ENCODE measurements around the gene DGKI. TPM values are rescaled to one million over a fixed set of nuclear protein-coding genes. Genes with fewer than 3 reads are reported as not detected.

Gene DGKI
- total RNA-seq, 2 donors from 2014 or later: 0.24 to 0.34 TPM

DNA sequence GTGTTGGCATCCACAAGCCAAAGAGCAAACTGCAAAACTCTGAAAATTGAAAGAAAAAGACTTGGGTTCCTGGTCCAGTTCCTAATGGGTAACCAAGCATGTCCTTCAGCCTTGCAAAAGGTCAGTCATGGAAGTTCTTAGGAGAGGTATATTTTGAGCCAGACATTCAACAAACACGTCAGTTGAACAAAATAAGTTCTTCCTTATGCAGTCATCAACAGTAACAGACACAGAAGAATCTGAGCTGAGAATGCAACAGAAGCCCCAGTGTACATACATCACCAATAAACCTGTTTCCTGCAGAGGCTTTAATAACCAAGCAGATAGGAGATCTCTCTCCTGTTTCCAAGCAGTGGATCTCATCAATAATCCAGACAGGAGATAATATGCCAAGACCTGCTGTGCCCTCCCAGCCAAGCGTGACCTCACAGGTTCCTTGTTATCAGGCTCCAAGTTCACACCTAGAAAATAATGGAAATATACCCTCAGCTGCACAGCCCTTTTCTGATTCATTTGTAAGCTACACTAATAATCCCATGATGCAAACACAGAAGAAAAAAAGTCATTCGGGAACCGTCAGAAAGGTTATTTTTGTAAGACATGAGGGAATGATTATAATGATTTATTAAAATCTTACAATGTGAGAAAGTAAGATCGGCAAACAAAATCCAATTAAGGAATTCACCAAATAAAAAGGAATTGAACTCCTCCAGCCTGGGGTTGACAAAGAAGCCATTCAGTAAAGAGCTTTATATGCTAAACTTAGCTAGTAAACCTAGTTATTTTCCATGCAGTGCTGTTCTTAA is 90.7 kb downstream of the DGKI start:
- intact Hi-C loops (cut with DNase I, micrococcal nuclease): no loop called here
- DNase-seq (no peak), ATAC-seq (no peak)

DNA sequence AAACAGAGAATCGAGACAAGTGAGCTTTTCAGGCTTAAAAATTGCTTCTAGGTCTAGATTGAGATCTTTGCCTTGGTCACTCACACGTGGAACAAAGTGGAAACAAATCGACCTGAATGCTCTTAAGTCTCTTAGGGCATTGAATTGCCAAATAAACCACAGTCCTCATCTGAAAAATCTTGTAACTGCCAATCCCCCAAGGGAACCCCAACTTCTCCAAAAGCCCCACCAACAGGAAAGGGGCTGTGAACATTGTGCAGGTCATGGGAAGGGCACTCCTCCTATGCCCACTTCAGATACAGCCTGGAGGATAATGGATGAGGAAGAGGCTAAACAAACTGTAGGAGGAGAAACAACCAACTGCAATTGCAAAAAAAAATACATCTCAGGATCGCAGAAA is 91.3 kb downstream of the DGKI start:
- intact Hi-C loops (cut with DNase I, micrococcal nuclease): no loop called here
- ATAC-seq (no peak), DNase-seq (no peak)

DNA sequence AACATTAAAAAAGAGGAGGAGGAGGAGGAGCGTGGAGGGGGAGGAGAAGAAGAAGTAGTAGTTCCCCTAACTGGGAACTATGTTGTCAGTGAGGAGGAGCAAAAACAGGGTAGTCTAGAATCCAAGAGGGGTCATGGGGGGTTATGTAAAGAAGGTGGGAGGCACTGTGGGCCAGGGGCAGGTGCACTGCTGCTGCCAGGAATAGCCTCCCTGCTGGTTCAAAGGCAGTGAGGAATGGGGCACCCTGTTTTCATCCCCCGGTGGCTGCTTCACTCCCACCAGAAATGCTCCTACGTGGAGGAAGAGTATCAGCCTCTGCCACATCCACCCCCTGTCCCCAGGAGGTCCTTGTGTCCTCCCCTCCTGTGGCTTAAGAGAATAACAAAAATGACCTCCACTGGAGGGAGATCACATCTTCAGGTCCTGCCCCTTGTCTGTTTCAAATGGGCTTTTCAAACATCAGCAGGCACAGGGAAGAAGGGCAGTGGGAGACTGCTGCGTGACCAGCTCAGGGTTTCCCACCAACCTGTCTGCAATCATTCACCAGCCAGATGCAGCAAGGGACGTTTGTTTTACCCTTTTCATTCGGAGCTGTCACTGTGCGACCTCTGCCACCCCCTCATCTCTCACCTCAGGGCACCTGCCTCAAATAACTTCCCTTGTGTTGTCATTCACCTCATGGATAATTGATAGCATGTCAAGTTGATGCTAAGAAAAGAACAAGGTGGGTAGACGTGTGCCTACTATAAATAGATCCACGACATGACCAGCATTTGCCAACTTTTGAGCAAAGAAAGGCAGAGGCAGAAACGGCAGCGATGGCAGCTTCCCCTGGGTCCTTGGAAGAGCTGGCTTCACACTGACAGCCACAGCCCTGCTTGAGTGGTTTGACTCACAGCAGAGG is 92.6 kb downstream of the DGKI start:
- intact Hi-C loops (cut with DNase I, micrococcal nuclease): no loop called here
- ATAC-seq (no peak), DNase-seq (no peak)

DNA sequence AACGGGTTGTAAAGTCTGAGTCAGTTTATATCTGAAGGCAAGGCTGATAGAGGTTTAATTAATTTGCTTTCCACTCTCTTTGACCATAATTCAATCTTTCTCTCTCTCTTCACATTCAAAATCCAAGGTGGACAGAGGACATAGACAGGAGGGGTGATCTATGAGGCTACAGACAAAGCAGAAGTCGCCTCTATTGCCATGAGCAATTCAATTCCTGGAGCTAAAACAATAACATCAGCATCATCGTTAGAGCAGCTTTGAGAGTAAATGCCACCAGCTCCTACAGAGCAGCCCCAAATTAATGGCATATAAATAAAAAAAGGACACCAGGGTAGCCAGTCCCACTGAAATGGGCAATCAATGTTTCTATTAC is 93.2 kb downstream of the DGKI start:
- intact Hi-C loops (cut with DNase I, micrococcal nuclease): no loop called here
- DNase-seq (no peak), ATAC-seq (no peak)

GRCh38 chr7:137753067-137753466 is 93.7 kb downstream of the DGKI start:
- no peak for DNase-seq
- ATAC-seq: no peak
- intact Hi-C loops (cut with DNase I, micrococcal nuclease): no loop called here

DNA sequence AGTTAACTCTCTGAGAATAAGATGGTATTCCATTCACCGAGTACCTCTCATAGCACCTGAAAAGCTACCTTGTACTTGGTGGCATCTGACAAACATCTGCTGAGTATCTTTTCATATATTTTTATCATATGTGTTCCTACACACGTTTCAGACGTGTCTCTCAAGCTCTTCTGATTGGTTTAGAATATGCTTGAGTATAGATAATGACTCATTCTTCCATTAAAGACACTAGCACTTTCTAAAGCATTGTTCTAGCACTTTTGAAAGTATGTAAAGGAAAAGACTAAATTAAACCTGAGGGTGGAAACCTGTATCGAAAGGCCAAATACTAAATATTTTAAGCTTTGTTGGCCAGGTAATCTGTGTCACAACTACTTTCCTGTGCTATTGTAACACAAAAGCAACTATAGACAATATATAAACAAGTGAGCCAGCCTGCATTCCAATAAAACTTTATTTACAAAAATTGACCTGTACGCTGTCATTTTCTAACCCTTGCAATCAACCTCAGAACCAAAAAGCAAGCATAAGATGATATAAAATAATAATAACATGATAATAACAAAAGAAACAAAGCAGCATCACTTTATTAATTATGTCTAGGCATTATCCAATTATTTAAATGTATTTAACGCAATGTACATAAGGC is 95.3 kb downstream of the DGKI start:
- no peak for ATAC-seq
- intact Hi-C loops (cut with DNase I, micrococcal nuclease): no loop called here
- DNase-seq: no peak

- DNase-seq: no peak
- no peak for ATAC-seq
- intact Hi-C loops (cut with DNase I, micrococcal nuclease): no loop called here
These were observed 99.3 kb downstream of the DGKI start for GRCh38 chr7:137747359-137748031.

DNA sequence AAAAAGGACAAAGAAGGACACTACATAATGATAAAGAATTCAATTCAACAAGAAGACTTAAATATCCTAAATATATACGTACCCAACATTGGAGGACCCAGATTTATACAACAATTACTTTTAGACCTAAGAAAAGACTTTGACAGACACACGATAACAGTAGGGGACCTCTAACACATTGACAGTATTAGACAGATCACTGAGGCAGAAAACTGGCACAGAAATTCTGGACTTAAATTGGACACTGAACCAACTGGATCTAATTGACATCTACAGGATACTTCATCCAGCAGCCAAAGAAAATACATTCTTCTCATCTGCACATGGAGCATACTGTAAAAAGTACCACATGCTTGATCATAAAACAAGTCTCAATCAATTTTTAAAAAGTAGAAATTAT is 103.8 kb downstream of the DGKI start:
- intact Hi-C loops (cut with DNase I, micrococcal nuclease): no loop called here
- DNase-seq (no peak), ATAC-seq (no peak)

- intact Hi-C loops (cut with DNase I, micrococcal nuclease): no loop called here
- DNase-seq (no peak), ATAC-seq (no peak)
These were observed 104.7 kb downstream of the DGKI start for GRCh38 chr7:137742051-137742450.

- ATAC-seq: no peak
- DNase-seq: no peak
- intact Hi-C loops (cut with DNase I, micrococcal nuclease): no loop called here
These were observed 105.3 kb downstream of the DGKI start for GRCh38 chr7:137741443-137741842.

DNA sequence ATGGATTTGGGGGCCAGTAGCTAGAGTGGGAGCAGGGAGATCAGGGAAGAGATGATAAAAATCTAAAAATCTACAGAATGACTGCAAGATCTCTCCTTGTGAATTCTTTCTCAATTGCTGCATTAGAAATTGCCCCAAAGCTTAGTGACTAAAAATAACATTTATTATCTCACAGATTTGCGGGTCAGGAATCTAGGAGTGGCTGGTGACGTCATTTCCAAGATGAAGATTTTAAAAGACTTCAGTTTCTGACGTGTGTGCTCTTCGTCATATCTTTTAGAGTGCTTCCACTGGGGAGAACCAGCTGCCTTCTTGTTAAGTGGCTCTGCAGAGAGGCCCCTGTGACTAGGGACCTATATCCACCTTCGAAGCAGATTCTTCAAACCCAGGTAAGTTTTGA is 112.6 kb downstream of the DGKI start:
- DNase-seq: no peak
- no peak for ATAC-seq
- intact Hi-C loops (cut with DNase I, micrococcal nuclease): no loop called here

DNA sequence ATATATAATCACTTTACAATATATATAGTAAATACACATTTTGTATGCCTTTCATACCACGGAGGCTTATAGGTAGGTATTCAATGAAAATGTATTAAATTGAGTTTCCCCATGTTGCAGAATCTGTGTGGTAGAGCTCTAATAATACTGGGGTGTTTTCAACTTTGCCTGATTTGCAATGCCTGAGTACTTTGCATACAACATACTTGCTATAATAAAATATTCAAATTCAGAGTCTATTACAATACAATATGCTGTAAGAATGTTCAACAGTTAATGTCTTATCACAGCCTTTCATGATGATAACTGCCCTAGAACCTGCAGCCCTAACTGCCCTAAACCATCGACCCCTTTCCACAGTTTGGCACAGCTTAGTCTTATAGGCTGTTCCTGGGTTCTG is 114.6 kb downstream of the DGKI start:
- DNase-seq: no peak
- no peak for ATAC-seq
- intact Hi-C loops (cut with DNase I, micrococcal nuclease): no loop called here

DNA sequence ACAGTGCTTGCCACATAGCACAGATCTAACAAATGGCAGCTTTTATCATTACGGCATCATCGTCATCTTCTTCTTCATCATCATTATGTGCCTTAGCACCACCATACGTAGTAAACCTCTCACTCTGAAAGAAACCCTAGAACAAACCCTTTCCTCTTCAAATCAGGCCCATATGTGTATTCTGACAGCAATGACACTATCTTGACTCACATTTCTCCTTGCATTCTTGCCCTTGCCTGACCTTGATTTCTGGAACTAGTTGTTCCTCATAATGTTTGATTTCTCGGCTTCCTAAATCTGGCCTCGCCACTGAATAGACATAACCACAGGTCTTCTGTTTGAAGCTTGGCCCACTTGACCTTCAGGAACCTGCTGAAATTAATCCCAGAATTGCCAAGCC is 115.3 kb downstream of the DGKI start:
- DNase-seq (no peak), ATAC-seq (no peak)
- intact Hi-C loops (cut with DNase I, micrococcal nuclease): no loop called here

GRCh38 chr7:137728426-137728825 is 118.3 kb downstream of the DGKI start:
- DNase-seq (no peak), ATAC-seq (no peak)
- intact Hi-C loops (cut with DNase I, micrococcal nuclease): no loop called here

GRCh38 chr7:137727413-137727812 is 119.4 kb downstream of the DGKI start:
- DNase-seq: no peak
- intact Hi-C loops (cut with DNase I, micrococcal nuclease): no loop called here
- no peak for ATAC-seq

DNA sequence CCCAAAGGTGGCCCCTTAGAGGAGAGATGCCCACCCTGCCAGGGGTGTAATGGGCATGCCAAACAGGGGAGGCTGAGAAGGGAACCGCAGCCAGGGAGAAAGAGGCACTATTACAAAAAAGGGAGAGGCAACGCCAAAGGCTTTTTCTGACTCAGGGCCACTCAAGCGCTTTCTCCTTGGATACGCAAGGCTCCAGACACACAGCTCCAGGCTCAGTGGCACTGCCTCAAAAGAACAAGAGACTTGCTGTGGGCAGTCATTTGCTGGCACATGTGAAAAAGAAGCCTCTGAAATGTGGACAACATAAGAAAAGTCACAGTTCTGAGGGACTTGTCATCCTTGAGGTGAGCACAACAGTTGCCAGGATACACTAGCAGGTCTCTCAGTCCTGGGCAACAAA is 128.4 kb downstream of the DGKI start:
- ATAC-seq (no peak), DNase-seq (no peak)
- intact Hi-C loops (cut with DNase I, micrococcal nuclease): no loop called here

GRCh38 chr7:137717811-137718271 is 128.9 kb downstream of the DGKI start:
- intact Hi-C loops (cut with DNase I, micrococcal nuclease): no loop called here
- DNase-seq (no peak), ATAC-seq (no peak)

DNA sequence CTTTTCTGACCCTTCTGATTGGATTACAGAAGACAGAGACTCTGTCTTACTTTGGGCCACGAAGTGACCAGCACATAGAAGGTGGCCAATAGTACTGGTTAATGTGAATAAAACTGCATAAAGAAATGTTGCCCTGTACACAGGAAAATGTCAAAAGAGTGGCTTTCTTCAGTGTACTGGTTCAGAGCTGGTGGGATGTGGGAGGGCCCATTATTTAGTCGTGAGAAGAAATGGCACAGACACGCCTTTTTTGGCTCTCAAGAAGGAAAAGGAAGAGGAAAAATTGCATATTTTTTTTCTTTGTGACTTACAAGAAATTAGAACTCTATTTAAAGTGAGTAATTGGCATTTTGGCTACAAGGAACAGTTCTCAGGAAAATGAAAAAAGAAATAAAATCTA is 129.7 kb downstream of the DGKI start:
- intact Hi-C loops (cut with DNase I, micrococcal nuclease): no loop called here
- no peak for ATAC-seq

GRCh38 chr7:137716061-137716460 is 130.7 kb downstream of the DGKI start:
- intact Hi-C loops (cut with DNase I, micrococcal nuclease): no loop called here
- DNase-seq: no peak
- no peak for ATAC-seq

More for the DNA sequence above, 129.7 kb downstream of the DGKI start:
- no peak for DNase-seq
